PC-9 (cell line): ENCODE measurements around the gene ZC3H11A. TPM values are rescaled to one million over a fixed set of nuclear protein-coding genes. Genes with fewer than 3 reads are reported as not detected.

Experiments used
- BruUV-seq: library from RNA; stranded (reverse); fragments of 400-500 nt; replicated peaks from 2 replicates; lab custom pipeline; 2021; lab: Mats Ljungman, UMichigan
- CTCF ChIA-PET: fragments of 300-600 bp; sonication (Branson Sonifier 250); formaldehyde crosslinking; loops from one replicate; lab custom pipeline; 2022; ENCODE audit warnings: antibody characterized with exemption; lab: Charles Lee
- POLR2A ChIA-PET: fragments of 300-600 bp; sonication (Branson Sonifier 250); formaldehyde crosslinking; loops from one replicate; lab custom pipeline; 2022; ENCODE audit warnings: antibody characterized with exemption; ENCODE audit not compliant: unreplicated experiment; lab: Charles Lee
- DNase-seq, 2 experiments: peaks; one replicate each; pipeline versions ENCODE4 v3.0.0 to v3.0.0-alpha.2; 2015 to 2022; ENCODE audit warnings: mixed read lengths in 1 of 2
- H2AFZ ChIP-seq: fragments of 200-600 bp; sonication (generic); 2 replicates; pipeline ENCODE4 v1.8.1; 2017; ENCODE audit warnings: antibody characterized with exemption
- H3F3A ChIP-seq: fragments of 200-600 bp; sonication (generic); 2 replicates; pipeline ENCODE4 v1.8.1; 2017; ENCODE audit warnings: antibody characterized with exemption, mild to moderate bottlenecking, low read depth; ENCODE audit not compliant: insufficient read depth
- H3K27ac ChIP-seq: fragments of 200-600 bp; sonication (generic); 2 replicates; pipeline ENCODE4 v1.6.1; 2016; ENCODE audit warnings: mixed run types
- H3K27me3 ChIP-seq: fragments of 200-600 bp; sonication (generic); 2 replicates; pipeline ENCODE4 v1.6.1; 2016; ENCODE audit warnings: low read depth, mixed run types; ENCODE audit not compliant: insufficient read depth
- H3K36me3 ChIP-seq: fragments of 200-600 bp; sonication (generic); 2 replicates; pipeline ENCODE4 v1.6.1; 2016; ENCODE audit warnings: low read depth, mixed run types
- H3K4me1 ChIP-seq: fragments of 200-600 bp; sonication (generic); replicated peaks from 2 replicates; pipeline ENCODE4 v1.6.1; 2016; ENCODE audit warnings: mixed run types; ENCODE audit not compliant: insufficient read depth
- H3K4me2 ChIP-seq: fragments of 200-600 bp; sonication (generic); 2 replicates; pipeline ENCODE4 v1.6.1; 2017; ENCODE audit warnings: mixed run types
- H3K4me3 ChIP-seq: fragments of 200-600 bp; sonication (generic); 2 replicates; pipeline ENCODE4 v1.6.1; 2016; ENCODE audit warnings: mixed run types
- H3K79me2 ChIP-seq: fragments of 200-600 bp; sonication (generic); 2 replicates; pipeline ENCODE4 v1.6.1; 2017; ENCODE audit warnings: low read depth, mixed run types
- H3K9me2 ChIP-seq: fragments of 200-600 bp; sonication (generic); 2 replicates; pipeline ENCODE4 v1.8.1; 2017; ENCODE audit warnings: mild to moderate bottlenecking; ENCODE audit not compliant: insufficient read depth
- H3K9me3 ChIP-seq: fragments of 200-600 bp; sonication (generic); 2 replicates; pipeline ENCODE4 v1.8.1; 2016; ENCODE audit warnings: low read depth; ENCODE audit not compliant: insufficient read depth
- H4K20me1 ChIP-seq: fragments of 200-600 bp; sonication (generic); 2 replicates; pipeline ENCODE4 v1.8.1; 2017; ENCODE audit not compliant: insufficient read depth
- EZH2 ChIP-seq: fragments of 200-600 bp; sonication (generic); IDR thresholded peaks from 2 replicates; pipeline ENCODE4 v1.8.0; 2017; ENCODE audit warnings: antibody characterized with exemption, low read depth
- intact Hi-C: fragments of 100-400 bp; cut with micrococcal nuclease; formaldehyde crosslinking; loops from one replicate; pipeline ENCODE4 v1.10.0; 2022; ENCODE audit not compliant: unreplicated experiment
- total RNA-seq: library from RNA; stranded (reverse); gene quantifications from 2 replicates; pipeline ENCODE4 v1.2.3, GENCODE V29; 2021
- TF ChIP-seq, protein P1 (sequence below): fragments of 200-600 bp; sonication (generic); conservative IDR thresholded peaks from 2 replicates; pipeline ENCODE4 v1.6.1; 2017; ENCODE audit warnings: mixed run types, antibody characterized with exemption, mild to moderate bottlenecking, moderate library complexity

The ZC3H11A gene
- total RNA-seq, 1 experiment from 2014 or later, result 91.1 TPM

DNA sequence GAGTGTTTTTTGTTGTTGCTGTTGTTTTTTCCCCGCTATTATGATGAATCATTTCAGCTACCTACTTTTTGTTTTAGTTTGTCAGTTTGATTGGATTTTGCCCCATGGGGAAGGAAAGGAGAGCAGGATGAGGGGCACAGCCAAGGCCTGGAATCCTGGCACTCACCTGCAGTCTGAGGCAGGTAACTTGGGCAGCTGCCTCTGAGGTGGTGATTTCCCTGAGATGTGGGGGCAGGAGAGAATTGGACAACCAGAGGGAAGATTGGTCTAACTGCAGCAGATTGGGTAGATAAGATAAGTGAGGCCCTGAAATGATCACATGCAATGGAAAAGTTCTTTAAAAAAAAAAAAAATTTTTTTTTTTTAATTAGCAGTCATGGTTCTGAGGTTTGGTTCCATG, 31.9 kb upstream of the ZC3H11A start:
- H3K9me3 ChIP-seq, result no peaks in the 10 kb centered on the region
- TF ChIP-seq EZH2, result no peak
- TF ChIP-seq, protein P1, sequence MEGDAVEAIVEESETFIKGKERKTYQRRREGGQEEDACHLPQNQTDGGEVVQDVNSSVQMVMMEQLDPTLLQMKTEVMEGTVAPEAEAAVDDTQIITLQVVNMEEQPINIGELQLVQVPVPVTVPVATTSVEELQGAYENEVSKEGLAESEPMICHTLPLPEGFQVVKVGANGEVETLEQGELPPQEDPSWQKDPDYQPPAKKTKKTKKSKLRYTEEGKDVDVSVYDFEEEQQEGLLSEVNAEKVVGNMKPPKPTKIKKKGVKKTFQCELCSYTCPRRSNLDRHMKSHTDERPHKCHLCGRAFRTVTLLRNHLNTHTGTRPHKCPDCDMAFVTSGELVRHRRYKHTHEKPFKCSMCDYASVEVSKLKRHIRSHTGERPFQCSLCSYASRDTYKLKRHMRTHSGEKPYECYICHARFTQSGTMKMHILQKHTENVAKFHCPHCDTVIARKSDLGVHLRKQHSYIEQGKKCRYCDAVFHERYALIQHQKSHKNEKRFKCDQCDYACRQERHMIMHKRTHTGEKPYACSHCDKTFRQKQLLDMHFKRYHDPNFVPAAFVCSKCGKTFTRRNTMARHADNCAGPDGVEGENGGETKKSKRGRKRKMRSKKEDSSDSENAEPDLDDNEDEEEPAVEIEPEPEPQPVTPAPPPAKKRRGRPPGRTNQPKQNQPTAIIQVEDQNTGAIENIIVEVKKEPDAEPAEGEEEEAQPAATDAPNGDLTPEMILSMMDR, result no peak
- H3K4me2 ChIP-seq, result no peak overlapping the region
- H3K36me3 ChIP-seq, result no peaks in the 10 kb centered on the region
- H3K4me1 ChIP-seq, result peaks cover 8% of the 10 kb centered on the region
- H3K27me3 ChIP-seq, result no peaks in the 10 kb centered on the region
- CTCF ChIA-PET, result no interaction called here
- H3K79me2 ChIP-seq, result no peaks in the 10 kb centered on the region
- no peak overlapping the region for H3K27ac ChIP-seq
- H3F3A ChIP-seq, result 0 out of 2 replicates have a peak, but pooled peaks cover 4% of the 10 kb centered on the region
- H4K20me1 ChIP-seq, result no peaks in the 10 kb centered on the region
- no peak overlapping the region for H3K4me3 ChIP-seq
- BruUV-seq, result no TSS peak
- POLR2A ChIA-PET, result no interaction called here
- DNase-seq, result no peak
- H2AFZ ChIP-seq, result no peak overlapping the region
- intact Hi-C loops, result no loop called here
- no peaks in the 10 kb centered on the region for H3K9me2 ChIP-seq

DNA sequence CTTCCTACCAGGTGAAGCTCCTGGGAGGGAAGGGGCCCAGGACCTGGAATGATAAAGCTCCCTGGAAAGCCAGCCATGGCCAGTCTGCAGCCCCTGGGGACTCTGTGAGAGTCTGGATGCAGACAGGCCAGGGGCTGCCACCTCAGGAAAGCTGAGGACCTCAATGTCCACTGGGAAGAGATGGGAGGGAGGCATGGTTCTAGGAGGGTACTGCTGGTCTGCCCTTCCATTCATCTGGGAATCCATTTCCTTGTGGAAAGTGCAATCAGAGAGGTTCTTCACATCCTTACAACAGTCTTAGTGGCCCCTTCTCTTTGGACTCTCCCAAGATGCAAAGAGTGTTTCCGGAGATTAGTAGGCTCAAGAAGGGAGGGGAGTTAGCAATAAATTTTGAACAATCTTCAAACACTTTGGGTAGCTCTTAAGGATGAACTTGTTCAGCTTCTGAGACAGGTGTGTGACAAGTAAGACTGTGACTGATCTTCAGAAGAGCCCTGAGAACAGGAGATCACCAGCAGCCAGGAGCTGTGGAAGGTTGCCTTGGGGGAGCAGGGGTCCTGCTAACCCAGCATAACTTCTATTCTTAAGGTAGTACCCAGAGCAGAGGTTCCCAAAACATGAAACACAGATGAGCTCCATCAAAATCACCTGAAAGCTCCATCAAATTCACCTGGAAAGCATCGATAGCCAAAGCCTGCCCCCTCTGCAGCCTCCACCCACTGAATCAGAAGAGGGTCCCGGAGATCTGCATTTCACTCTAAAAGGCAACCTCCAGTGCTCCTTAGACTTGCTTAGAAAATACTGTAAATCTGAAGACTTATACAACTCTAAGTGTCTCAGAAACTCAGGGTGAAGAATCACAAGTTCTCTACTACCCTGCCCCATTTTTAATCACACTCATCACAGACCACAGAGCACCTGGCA, 31.1 kb upstream of the ZC3H11A start:
- CTCF ChIA-PET, result no interaction called here
- intact Hi-C loops, result no loop called here
- peaks cover 8% of the 10 kb centered on the region for H3K4me1 ChIP-seq

GRCh38 chr1:203765029-203765837, 30.2 kb upstream of the ZC3H11A start, which contains the start of gene LAX1:
TSS of gene LAX1 (plus strand) at chr1:203765183. CDS start at chr1:203765566, 383 bp downstream.
- no peak for TF ChIP-seq EZH2
- TF ChIP-seq, protein P1, result no peak
- Histone ChIP-seq H3K36me3 (no peaks in the 10 kb centered on the region), H2AFZ (no peak within 1 kb of the TSS), H3F3A (0 out of 2 replicates have a peak, but pooled peaks cover 4% of the 10 kb centered on the region), H3K9me2 (no peaks in the 10 kb centered on the region), H3K9me3 (no peaks in the 10 kb centered on the region), H3K27ac (no peak within 1 kb of the TSS), H3K4me3 (no peak within 1 kb of the TSS), H3K79me2 (no peaks in the 10 kb centered on the region), H3K4me2 (peak within 1 kb of the TSS; percentile 9; the same call in 1 of the 2 replicates), H3K4me1 (peaks cover 8% of the 10 kb centered on the region), H4K20me1 (no peaks in the 10 kb centered on the region), H3K27me3 (no peaks in the 10 kb centered on the region)
- intact Hi-C loops, result no loop called here
- DNase-seq, result no peak
- CTCF ChIA-PET, result no interaction called here
- POLR2A ChIA-PET, result no interaction called here
- BruUV-seq, result no TSS peak

More for the DNA sequence above, 31.1 kb upstream of the ZC3H11A start:
- Histone ChIP-seq H3K4me3 (no peak overlapping the region), H4K20me1 (no peaks in the 10 kb centered on the region), H3K27me3 (no peaks in the 10 kb centered on the region), H3K36me3 (no peaks in the 10 kb centered on the region), H3K79me2 (no peaks in the 10 kb centered on the region), H3F3A (0 out of 2 replicates have a peak, but pooled peaks cover 4% of the 10 kb centered on the region), H3K4me2 (no peak overlapping the region), H3K27ac (no peak overlapping the region), H3K9me2 (no peaks in the 10 kb centered on the region), H2AFZ (no peak overlapping the region), H3K9me3 (no peaks in the 10 kb centered on the region)
- DNase-seq, result no peak
- BruUV-seq, result no TSS peak
- no peak for TF ChIP-seq EZH2
- TF ChIP-seq, protein P1, result no peak
- POLR2A ChIA-PET, result no interaction called here
